Measurements from ENCODE around the gene JOSD1. TPM values are rescaled to one million over a fixed set of nuclear protein-coding genes. Genes with fewer than 3 reads are reported as not detected.

Gene JOSD1
- total and polyA plus RNA-seq, 2 donors (not counting 3 experiments of a cell fraction or from before 2014, with no cell fraction given): 61.7 to 73.1 TPM

DNA sequence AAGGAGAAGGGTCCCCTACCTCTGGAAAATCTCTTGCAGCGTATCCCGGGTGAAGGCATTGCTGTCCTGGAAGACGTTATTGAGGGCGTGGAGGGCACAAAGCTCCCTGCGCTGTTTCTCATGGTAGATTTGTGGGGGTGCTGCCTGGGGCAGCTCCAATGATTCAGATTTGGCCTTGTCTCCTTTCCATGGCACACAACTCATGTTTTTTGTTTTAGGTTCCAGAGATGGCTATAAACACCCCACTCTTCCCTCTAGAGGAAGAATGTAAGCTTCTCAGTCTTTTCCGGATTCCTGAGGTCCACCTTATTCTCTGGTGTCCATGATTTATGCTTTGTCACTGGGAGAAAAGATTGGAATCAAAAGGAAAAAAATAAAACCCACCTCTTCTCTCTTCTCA lies 959 bp downstream of the JOSD1 start:
- dilution Hi-C loops (cut with MboI; ENCODE audit: extremely low pct_ligation_motif_present, low sequenced_read_pairs): no loop called here
- H2AFZ ChIP-seq (ENCODE audit: low read depth, low read length): no peak overlapping the region
- H3K4me3 ChIP-seq (replicated peaks in 1 of 3; ENCODE audit: insufficient read depth in 1 of 3, low read depth in 1 of 3, low read length in 3 of 3): peak overlapping the region; percentile 64 to 78 (median 75)
- TF ChIP-seq, protein P1, sequence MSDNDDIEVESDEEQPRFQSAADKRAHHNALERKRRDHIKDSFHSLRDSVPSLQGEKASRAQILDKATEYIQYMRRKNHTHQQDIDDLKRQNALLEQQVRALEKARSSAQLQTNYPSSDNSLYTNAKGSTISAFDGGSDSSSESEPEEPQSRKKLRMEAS (IDR thresholded peaks at IDR 0.05; ENCODE audit: insufficient read depth, insufficient read length): no peak
- TF ChIP-seq FOS (IDR thresholded peaks at IDR 0.05; ENCODE audit: borderline replicate concordance, insufficient read depth, low read length) (no peak), EZH2 (IDR thresholded peaks at IDR 0.05; ENCODE audit: borderline replicate concordance, low read depth, low read length, severe bottlenecking) (no peak), JUN (IDR thresholded peaks at IDR 0.05; ENCODE audit: borderline replicate concordance, insufficient read depth, insufficient read length, low read depth) (no peak), GATA2 (IDR thresholded peaks at IDR 0.05; ENCODE audit: insufficient read depth, insufficient read length, low read depth, low read length) (no peak), POLR2A (IDR thresholded peaks at IDR 0.05; ENCODE audit: low read depth, low read length) (no peak), MYC (IDR thresholded peaks at IDR 0.05; ENCODE audit: low read depth, low read length) (no peak), POLR2AphosphoS5 (IDR thresholded peaks at IDR 0.05; ENCODE audit: insufficient read depth, low read depth, low read length) (no peak)
- TF ChIP-seq, protein P2, sequence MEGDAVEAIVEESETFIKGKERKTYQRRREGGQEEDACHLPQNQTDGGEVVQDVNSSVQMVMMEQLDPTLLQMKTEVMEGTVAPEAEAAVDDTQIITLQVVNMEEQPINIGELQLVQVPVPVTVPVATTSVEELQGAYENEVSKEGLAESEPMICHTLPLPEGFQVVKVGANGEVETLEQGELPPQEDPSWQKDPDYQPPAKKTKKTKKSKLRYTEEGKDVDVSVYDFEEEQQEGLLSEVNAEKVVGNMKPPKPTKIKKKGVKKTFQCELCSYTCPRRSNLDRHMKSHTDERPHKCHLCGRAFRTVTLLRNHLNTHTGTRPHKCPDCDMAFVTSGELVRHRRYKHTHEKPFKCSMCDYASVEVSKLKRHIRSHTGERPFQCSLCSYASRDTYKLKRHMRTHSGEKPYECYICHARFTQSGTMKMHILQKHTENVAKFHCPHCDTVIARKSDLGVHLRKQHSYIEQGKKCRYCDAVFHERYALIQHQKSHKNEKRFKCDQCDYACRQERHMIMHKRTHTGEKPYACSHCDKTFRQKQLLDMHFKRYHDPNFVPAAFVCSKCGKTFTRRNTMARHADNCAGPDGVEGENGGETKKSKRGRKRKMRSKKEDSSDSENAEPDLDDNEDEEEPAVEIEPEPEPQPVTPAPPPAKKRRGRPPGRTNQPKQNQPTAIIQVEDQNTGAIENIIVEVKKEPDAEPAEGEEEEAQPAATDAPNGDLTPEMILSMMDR (IDR thresholded peaks at IDR 0.05; ENCODE audit: extremely low read depth in 1 of 2, insufficient read depth in 1 of 2, low read depth in 1 of 2, low read length in 2 of 2): no peak
- no peaks in the 10 kb centered on the region for H3K36me3 ChIP-seq (ENCODE audit: control insufficient read depth in 2 of 2, extremely low read depth in 1 of 2, insufficient read depth in 2 of 2, low read length in 2 of 2)
- no peaks in the 10 kb centered on the region for H4K20me1 ChIP-seq (replicated peaks; ENCODE audit: control insufficient read depth, extremely low read depth, insufficient read depth, low read length)
- ChIA-PET CTCF (interaction anchor here (0.9 to 7.3 kb wide), 7 partner anchors 15 to 66 kb away, joined by 3 to 59 read pairs (median 4); partner anchors contain the start of gene TOMM22), POLR2A (interaction anchor here (0.5 to 1.2 kb wide), 2 partner anchors 18 to 381 kb away, joined by 3 to 4 read pairs; partner anchors contain the start of gene TOMM22)
- DNase-seq (ENCODE audit: low read depth, low spot score) (no peak), FAIRE-seq (peak; percentile 53)
- BruUV-seq (replicated peaks): TSS peak; percentile 54
- peaks cover 54% of the 10 kb centered on the region for H3K4me1 ChIP-seq (ENCODE audit: control insufficient read depth, extremely low read depth, insufficient read depth, low read length)
- H3K79me2 ChIP-seq (ENCODE audit: control insufficient read depth, insufficient read depth, low read length): peaks cover 45% of the 10 kb centered on the region
- no peaks in the 10 kb centered on the region for H3K27me3 ChIP-seq (ENCODE audit: control insufficient read depth in 2 of 2, insufficient read depth in 2 of 2, low read length in 2 of 2)
- H3K4me2 ChIP-seq (ENCODE audit: insufficient read depth, low read length): peak overlapping the region; percentile 77
- H3K27ac ChIP-seq (ENCODE audit: insufficient read depth, low read depth, low read length): peak overlapping the region; percentile 93
- intact Hi-C loops (cut with micrococcal nuclease): loop anchor here (2.0 to 10.0 kb wide), 2 partner anchors 43 to 195 kb away; partner anchors contain the start of genes CBY1, DDX17 and FAM227A
- H3K9ac ChIP-seq (replicated peaks; ENCODE audit: extremely low read depth, insufficient read depth, low read length): peak overlapping the region; percentile 91
- H3K9me1 ChIP-seq (replicated peaks; ENCODE audit: control insufficient read depth, extremely low read depth, insufficient read depth, low read length): no peaks in the 10 kb centered on the region
- H3K9me3 ChIP-seq (replicated peaks; ENCODE audit: control insufficient read depth, insufficient read depth, low read length): no peaks in the 10 kb centered on the region
